Hepatocyte (in vitro differentiated cells): ENCODE measurements around the gene RABL3. TPM values are rescaled to one million over a fixed set of nuclear protein-coding genes. Genes with fewer than 3 reads are reported as not detected.

ENCODE experiments used
- DNase-seq: peaks from one replicate; pipeline ENCODE4 v3.0.0-alpha.2; 2016; ENCODE audit warnings: low spot score
- H2AFZ ChIP-seq: fragments of 200-600 bp; sonication (generic); 2 replicates; pipeline ENCODE4 v1.6.0; 2016; ENCODE audit warnings: antibody characterized with exemption, mild to moderate bottlenecking
- H3K27ac ChIP-seq: fragments of 200-600 bp; sonication (generic); 2 replicates; pipeline ENCODE4 v1.5.1; 2016; ENCODE audit warnings: mild to moderate bottlenecking
- H3K27me3 ChIP-seq: fragments of 200-600 bp; sonication (generic); 2 replicates; pipeline ENCODE4 v1.6.1; 2016
- H3K36me3 ChIP-seq: fragments of 200-600 bp; sonication (generic); replicated peaks from 2 replicates; pipeline ENCODE4 v1.5.1; 2016; ENCODE audit warnings: low read depth; ENCODE audit not compliant: insufficient read depth
- H3K4me1 ChIP-seq: fragments of 200-600 bp; sonication (generic); 2 replicates; pipeline ENCODE4 v1.5.1; 2016; ENCODE audit warnings: mild to moderate bottlenecking, moderate library complexity; ENCODE audit not compliant: insufficient read depth
- H3K4me2 ChIP-seq: fragments of 200-600 bp; sonication (generic); 2 replicates; pipeline ENCODE4 v1.6.0; 2016
- H3K4me3 ChIP-seq: fragments of 200-600 bp; sonication (generic); 2 replicates; pipeline ENCODE4 v1.5.1; 2016; ENCODE audit warnings: mild to moderate bottlenecking
- H3K79me2 ChIP-seq: fragments of 200-600 bp; sonication (generic); 2 replicates; pipeline ENCODE4 v1.6.0; 2017; ENCODE audit warnings: mild to moderate bottlenecking
- H3K9me2 ChIP-seq: fragments of 200-600 bp; sonication (generic); replicated peaks from 2 replicates; pipeline ENCODE4 v1.6.0; 2017; ENCODE audit warnings: mild to moderate bottlenecking; ENCODE audit not compliant: insufficient read depth
- H3K9me3 ChIP-seq: fragments of 200-600 bp; sonication (generic); 2 replicates; pipeline ENCODE4 v1.5.1; 2016; ENCODE audit warnings: low read depth, mild to moderate bottlenecking
- H4K20me1 ChIP-seq: fragments of 200-600 bp; sonication (generic); 2 replicates; pipeline ENCODE4 v1.6.0; 2016; ENCODE audit warnings: mild to moderate bottlenecking; ENCODE audit not compliant: insufficient read depth, poor library complexity, severe bottlenecking
- CTCF ChIP-seq: fragments of 200-600 bp; sonication (generic); IDR thresholded peaks from 2 replicates; pipeline ENCODE4 v1.5.1; 2016; ENCODE audit warnings: antibody characterized with exemption, mild to moderate bottlenecking; ENCODE audit not compliant: poor library complexity
- EZH2 ChIP-seq: fragments of 200-600 bp; sonication (generic); IDR thresholded peaks from 2 replicates; pipeline ENCODE4 v1.6.1; 2016; ENCODE audit warnings: antibody characterized with exemption, mild to moderate bottlenecking, borderline replicate concordance
- EZH2phosphoT487 ChIP-seq: fragments of 200-600 bp; sonication (generic); IDR thresholded peaks from one replicate; pipeline ENCODE4 v1.6.1; 2018; ENCODE audit warnings: antibody characterized with exemption, mild to moderate bottlenecking, low read depth, moderate library complexity; ENCODE audit not compliant: unreplicated experiment, severe bottlenecking
- WGBS: methylation state at CpG from one replicate; pipeline ENCODE4 v1.1.6; 2016; ENCODE audit warnings: low lambda C conversion rate; ENCODE audit errors: missing lambda C conversion rate; 5-methylcytosine and 5-hydroxymethylcytosine counted together
- polyA plus RNA-seq: library from polyadenylated mRNA; unstranded; fragments of >200 nt; fragmentation: Nextera tagmentation; extraction: Ambion mirVana; gene quantifications from 2 replicates; pipeline ENCODE4 v1.2.1, GENCODE V29; 2016
- total RNA-seq: library from RNA; depleted of rRNA; stranded (reverse); fragments of >200 nt; gene quantifications from 2 replicates; pipeline ENCODE4 v1.2.3, GENCODE V29; 2014

The RABL3 gene
- total and polyA plus RNA-seq, 2 experiments from 2014 or later: 12.7 to 23.7 TPM

GRCh38 chr3:120780977-120781376 is 38.7 kb upstream of the RABL3 start:
- Histone ChIP-seq H3K36me3 (peaks cover 3% of the 10 kb centered on the region), H3K27ac (no peak overlapping the region), H4K20me1 (no peaks in the 10 kb centered on the region), H3K9me3 (no peaks in the 10 kb centered on the region), H3K4me3 (no peak overlapping the region), H3K27me3 (no peaks in the 10 kb centered on the region), H3K4me2 (no peak overlapping the region), H3K79me2 (no peaks in the 10 kb centered on the region), H2AFZ (no peak overlapping the region), H3K9me2 (no peaks in the 10 kb centered on the region), H3K4me1 (no peaks in the 10 kb centered on the region)
- no peak for TF ChIP-seq EZH2
- TF ChIP-seq CTCF: no peak
- no peak for TF ChIP-seq EZH2phosphoT487
- 92% methylated on average over 13 of the region's 13 CpGs for WGBS
- no peak for DNase-seq

- no peak overlapping the region for H3K4me3 ChIP-seq
- TF ChIP-seq CTCF (no peak), EZH2 (no peak), EZH2phosphoT487 (no peak)
- WGBS: 96% methylated on average over 3 of the region's 3 CpGs
- DNase-seq: no peak
- H3K4me1 ChIP-seq: no peaks in the 10 kb centered on the region
- H3K27ac ChIP-seq: no peak overlapping the region
- no peaks in the 10 kb centered on the region for H4K20me1 ChIP-seq
- H3K4me2 ChIP-seq: no peak overlapping the region
- H3K36me3 ChIP-seq: peaks cover 3% of the 10 kb centered on the region
- no peak overlapping the region for H2AFZ ChIP-seq
- no peaks in the 10 kb centered on the region for H3K27me3 ChIP-seq
- H3K79me2 ChIP-seq: no peaks in the 10 kb centered on the region
- H3K9me2 ChIP-seq: no peaks in the 10 kb centered on the region
- no peaks in the 10 kb centered on the region for H3K9me3 ChIP-seq
Measured at GRCh38 chr3:120778776-120779175, 36.5 kb upstream of the RABL3 start.

GRCh38 chr3:120775411-120775810 is 33.1 kb upstream of the RABL3 start:
- no peak overlapping the region for H3K4me2 ChIP-seq
- H3K9me3 ChIP-seq: no peaks in the 10 kb centered on the region
- peaks cover 3% of the 10 kb centered on the region for H3K36me3 ChIP-seq
- H3K9me2 ChIP-seq: no peaks in the 10 kb centered on the region
- DNase-seq: no peak
- no peaks in the 10 kb centered on the region for H3K27me3 ChIP-seq
- no peak overlapping the region for H3K4me3 ChIP-seq
- H2AFZ ChIP-seq: no peak overlapping the region
- no peaks in the 10 kb centered on the region for H3K4me1 ChIP-seq
- 71% methylated on average over 4 of the region's 4 CpGs for WGBS
- no peaks in the 10 kb centered on the region for H4K20me1 ChIP-seq
- no peak overlapping the region for H3K27ac ChIP-seq
- peaks cover 2% of the 10 kb centered on the region for H3K79me2 ChIP-seq
- TF ChIP-seq CTCF (no peak), EZH2 (no peak), EZH2phosphoT487 (no peak)

GRCh38 chr3:120773932-120774331 is 31.6 kb upstream of the RABL3 start:
- Histone ChIP-seq H3K4me1 (no peaks in the 10 kb centered on the region), H3K4me2 (no peak overlapping the region), H3K4me3 (no peak overlapping the region), H4K20me1 (no peaks in the 10 kb centered on the region), H3K79me2 (peaks cover 16% of the 10 kb centered on the region), H3K27me3 (no peaks in the 10 kb centered on the region), H3K27ac (no peak overlapping the region), H2AFZ (no peak overlapping the region), H3K36me3 (peaks cover 3% of the 10 kb centered on the region), H3K9me3 (no peaks in the 10 kb centered on the region), H3K9me2 (no peaks in the 10 kb centered on the region)
- no peak for TF ChIP-seq EZH2
- TF ChIP-seq EZH2phosphoT487: no peak
- no peak for TF ChIP-seq CTCF
- DNase-seq: no peak
